ENCODE measurements around the gene PDE4B.

DNA sequence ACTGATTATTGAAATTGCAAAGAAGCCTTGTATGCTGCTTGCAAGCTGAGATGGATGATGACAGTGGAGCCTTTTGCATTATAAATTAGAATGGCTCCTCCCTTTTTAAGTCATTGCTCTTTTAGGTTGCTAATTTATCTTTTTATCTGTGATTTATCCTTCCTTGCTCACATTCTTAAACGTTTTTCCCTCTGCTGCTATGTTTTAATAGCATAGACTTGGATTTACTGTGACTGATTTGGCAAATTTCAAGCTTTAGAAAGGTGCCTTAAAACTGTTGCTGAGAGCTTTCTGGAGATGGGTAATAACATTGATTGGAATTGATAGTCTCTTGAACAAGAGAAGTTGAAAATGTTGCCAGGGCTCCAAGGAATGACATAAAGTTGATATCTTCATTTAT is 427.8 kb downstream of the PDE4B start:
- TF ChIP-seq, protein P1, sequence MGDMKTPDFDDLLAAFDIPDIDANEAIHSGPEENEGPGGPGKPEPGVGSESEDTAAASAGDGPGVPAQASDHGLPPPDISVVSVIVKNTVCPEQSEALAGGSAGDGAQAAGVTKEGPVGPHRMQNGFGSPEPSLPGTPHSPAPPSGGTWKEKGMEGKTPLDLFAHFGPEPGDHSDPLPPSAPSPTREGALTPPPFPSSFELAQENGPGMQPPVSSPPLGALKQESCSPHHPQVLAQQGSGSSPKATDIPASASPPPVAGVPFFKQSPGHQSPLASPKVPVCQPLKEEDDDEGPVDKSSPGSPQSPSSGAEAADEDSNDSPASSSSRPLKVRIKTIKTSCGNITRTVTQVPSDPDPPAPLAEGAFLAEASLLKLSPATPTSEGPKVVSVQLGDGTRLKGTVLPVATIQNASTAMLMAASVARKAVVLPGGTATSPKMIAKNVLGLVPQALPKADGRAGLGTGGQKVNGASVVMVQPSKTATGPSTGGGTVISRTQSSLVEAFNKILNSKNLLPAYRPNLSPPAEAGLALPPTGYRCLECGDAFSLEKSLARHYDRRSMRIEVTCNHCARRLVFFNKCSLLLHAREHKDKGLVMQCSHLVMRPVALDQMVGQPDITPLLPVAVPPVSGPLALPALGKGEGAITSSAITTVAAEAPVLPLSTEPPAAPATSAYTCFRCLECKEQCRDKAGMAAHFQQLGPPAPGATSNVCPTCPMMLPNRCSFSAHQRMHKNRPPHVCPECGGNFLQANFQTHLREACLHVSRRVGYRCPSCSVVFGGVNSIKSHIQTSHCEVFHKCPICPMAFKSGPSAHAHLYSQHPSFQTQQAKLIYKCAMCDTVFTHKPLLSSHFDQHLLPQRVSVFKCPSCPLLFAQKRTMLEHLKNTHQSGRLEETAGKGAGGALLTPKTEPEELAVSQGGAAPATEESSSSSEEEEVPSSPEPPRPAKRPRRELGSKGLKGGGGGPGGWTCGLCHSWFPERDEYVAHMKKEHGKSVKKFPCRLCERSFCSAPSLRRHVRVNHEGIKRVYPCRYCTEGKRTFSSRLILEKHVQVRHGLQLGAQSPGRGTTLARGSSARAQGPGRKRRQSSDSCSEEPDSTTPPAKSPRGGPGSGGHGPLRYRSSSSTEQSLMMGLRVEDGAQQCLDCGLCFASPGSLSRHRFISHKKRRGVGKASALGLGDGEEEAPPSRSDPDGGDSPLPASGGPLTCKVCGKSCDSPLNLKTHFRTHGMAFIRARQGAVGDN (CRISPR knock-in tag; IDR thresholded peaks at IDR 0.05): no peak
- TF ChIP-seq ZNF326 (CRISPR knock-in tag; IDR thresholded peaks at IDR 0.05; ENCODE audit: borderline replicate concordance) (no peak), JUNB (CRISPR knock-in tag; IDR thresholded peaks at IDR 0.05; ENCODE audit: borderline replicate concordance) (no peak), SMAD1 (CRISPR knock-in tag; IDR thresholded peaks at IDR 0.05; ENCODE audit: borderline replicate concordance, low read depth) (no peak), CCDC6 (CRISPR knock-in tag; IDR thresholded peaks at IDR 0.05) (no peak), ZNF850 (CRISPR knock-in tag; conservative IDR thresholded peaks at IDR 0.05) (no peak), FIP1L1 (IDR thresholded peaks at IDR 0.05; ENCODE audit: borderline replicate concordance, insufficient read depth, low read depth, low read length) (no peak), FOXO1 (CRISPR knock-in tag; IDR thresholded peaks at IDR 0.05) (no peak), SP5 (CRISPR knock-in tag; IDR thresholded peaks at IDR 0.05; ENCODE audit: borderline replicate concordance, low read depth) (no peak)
- TF ChIP-seq, protein P2, sequence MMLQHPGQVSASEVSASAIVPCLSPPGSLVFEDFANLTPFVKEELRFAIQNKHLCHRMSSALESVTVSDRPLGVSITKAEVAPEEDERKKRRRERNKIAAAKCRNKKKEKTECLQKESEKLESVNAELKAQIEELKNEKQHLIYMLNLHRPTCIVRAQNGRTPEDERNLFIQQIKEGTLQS (CRISPR knock-in tag; IDR thresholded peaks at IDR 0.05): no peak
- TF ChIP-seq, protein P3, sequence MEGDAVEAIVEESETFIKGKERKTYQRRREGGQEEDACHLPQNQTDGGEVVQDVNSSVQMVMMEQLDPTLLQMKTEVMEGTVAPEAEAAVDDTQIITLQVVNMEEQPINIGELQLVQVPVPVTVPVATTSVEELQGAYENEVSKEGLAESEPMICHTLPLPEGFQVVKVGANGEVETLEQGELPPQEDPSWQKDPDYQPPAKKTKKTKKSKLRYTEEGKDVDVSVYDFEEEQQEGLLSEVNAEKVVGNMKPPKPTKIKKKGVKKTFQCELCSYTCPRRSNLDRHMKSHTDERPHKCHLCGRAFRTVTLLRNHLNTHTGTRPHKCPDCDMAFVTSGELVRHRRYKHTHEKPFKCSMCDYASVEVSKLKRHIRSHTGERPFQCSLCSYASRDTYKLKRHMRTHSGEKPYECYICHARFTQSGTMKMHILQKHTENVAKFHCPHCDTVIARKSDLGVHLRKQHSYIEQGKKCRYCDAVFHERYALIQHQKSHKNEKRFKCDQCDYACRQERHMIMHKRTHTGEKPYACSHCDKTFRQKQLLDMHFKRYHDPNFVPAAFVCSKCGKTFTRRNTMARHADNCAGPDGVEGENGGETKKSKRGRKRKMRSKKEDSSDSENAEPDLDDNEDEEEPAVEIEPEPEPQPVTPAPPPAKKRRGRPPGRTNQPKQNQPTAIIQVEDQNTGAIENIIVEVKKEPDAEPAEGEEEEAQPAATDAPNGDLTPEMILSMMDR (CRISPR knock-in tag; IDR thresholded peaks at IDR 0.05): no peak
- TF ChIP-seq, protein P4, sequence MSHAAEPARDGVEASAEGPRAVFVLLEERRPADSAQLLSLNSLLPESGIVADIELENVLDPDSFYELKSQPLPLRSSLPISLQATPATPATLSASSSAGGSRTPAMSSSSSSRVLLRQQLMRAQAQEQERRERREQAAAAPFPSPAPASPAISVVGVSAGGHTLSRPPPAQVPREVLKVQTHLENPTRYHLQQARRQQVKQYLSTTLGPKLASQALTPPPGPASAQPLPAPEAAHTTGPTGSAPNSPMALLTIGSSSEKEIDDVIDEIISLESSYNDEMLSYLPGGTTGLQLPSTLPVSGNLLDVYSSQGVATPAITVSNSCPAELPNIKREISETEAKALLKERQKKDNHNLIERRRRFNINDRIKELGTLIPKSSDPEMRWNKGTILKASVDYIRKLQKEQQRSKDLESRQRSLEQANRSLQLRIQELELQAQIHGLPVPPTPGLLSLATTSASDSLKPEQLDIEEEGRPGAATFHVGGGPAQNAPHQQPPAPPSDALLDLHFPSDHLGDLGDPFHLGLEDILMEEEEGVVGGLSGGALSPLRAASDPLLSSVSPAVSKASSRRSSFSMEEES (CRISPR knock-in tag; IDR thresholded peaks at IDR 0.05): no peak
- TF ChIP-seq, protein P5, sequence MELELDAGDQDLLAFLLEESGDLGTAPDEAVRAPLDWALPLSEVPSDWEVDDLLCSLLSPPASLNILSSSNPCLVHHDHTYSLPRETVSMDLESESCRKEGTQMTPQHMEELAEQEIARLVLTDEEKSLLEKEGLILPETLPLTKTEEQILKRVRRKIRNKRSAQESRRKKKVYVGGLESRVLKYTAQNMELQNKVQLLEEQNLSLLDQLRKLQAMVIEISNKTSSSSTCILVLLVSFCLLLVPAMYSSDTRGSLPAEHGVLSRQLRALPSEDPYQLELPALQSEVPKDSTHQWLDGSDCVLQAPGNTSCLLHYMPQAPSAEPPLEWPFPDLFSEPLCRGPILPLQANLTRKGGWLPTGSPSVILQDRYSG (CRISPR knock-in tag; IDR thresholded peaks at IDR 0.05): no peak
- TF ChIP-seq, protein P6, sequence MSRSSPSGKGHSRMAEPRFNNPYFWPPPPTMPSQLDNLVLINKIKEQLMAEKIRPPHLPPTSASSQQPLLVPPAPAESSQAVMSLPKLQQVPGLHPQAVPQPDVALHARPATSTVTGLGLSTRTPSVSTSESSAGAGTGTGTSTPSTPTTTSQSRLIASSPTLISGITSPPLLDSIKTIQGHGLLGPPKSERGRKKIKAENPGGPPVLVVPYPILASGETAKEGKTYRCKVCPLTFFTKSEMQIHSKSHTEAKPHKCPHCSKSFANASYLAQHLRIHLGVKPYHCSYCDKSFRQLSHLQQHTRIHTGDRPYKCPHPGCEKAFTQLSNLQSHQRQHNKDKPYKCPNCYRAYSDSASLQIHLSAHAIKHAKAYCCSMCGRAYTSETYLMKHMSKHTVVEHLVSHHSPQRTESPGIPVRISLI (CRISPR knock-in tag; IDR thresholded peaks at IDR 0.05; ENCODE audit: borderline replicate concordance): no peak

All from HepG2 (cell line).